ENCODE data around the gene RBMS1.

DNA sequence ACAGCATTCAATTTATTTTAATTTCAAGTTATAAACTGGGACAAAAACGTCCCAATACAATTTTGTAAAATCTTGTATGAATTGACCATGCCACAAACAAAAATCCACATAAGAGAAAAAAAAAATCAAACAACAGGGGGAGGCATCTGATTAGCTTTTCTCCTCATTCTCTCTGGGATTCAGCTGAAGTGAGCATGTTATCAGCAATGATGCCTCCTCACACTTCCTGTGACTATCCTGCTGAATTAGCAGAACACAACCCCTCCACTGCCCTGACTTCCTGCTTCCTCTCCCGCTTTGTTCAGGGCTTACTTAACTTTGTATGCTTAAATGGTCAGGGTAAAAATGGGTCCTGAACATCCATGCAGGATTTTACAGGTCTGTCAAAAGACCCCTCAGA lies 161.3 kb downstream of the RBMS1 start:
- TF ChIP-seq POLR2AphosphoS5 (IDR thresholded peaks at IDR 0.05) (no peak), EP300 (IDR thresholded peaks at IDR 0.05; ENCODE audit: low read depth) (no peak), POLR2A (IDR thresholded peaks at IDR 0.05) (no peak)
- TF ChIP-seq, protein P1, sequence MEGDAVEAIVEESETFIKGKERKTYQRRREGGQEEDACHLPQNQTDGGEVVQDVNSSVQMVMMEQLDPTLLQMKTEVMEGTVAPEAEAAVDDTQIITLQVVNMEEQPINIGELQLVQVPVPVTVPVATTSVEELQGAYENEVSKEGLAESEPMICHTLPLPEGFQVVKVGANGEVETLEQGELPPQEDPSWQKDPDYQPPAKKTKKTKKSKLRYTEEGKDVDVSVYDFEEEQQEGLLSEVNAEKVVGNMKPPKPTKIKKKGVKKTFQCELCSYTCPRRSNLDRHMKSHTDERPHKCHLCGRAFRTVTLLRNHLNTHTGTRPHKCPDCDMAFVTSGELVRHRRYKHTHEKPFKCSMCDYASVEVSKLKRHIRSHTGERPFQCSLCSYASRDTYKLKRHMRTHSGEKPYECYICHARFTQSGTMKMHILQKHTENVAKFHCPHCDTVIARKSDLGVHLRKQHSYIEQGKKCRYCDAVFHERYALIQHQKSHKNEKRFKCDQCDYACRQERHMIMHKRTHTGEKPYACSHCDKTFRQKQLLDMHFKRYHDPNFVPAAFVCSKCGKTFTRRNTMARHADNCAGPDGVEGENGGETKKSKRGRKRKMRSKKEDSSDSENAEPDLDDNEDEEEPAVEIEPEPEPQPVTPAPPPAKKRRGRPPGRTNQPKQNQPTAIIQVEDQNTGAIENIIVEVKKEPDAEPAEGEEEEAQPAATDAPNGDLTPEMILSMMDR (IDR thresholded peaks at IDR 0.05): no peak
